HepG2 (cell line): Measurements from ENCODE around the gene C1QTNF5. TPM values are rescaled to one million over a fixed set of nuclear protein-coding genes. Genes with fewer than 3 reads are reported as not detected.

Experiments used
- NKX3-1 ChIP-seq: sonication (generic); formaldehyde crosslinking; IDR thresholded peaks from 2 replicates; pipeline ENCODE4 v1.5.0; 2020; ENCODE audit warnings: missing genetic modification reagents
- RFX5 ChIP-seq: IDR thresholded peaks from 2 replicates; pipeline ENCODE4 v1.6.1; 2011; ENCODE audit warnings: low read depth, low read length, improper control_type of control experiment
- RXRA ChIP-seq: sonication (generic); formaldehyde crosslinking; IDR thresholded peaks from 2 replicates; pipeline ENCODE4 v1.5.1; 2020; ENCODE audit warnings: missing genetic modification reagents
- TARDBP ChIP-seq: sonication (generic); formaldehyde crosslinking; IDR thresholded peaks from 2 replicates; pipeline ENCODE4 v1.8.0; 2022; ENCODE audit warnings: mild to moderate bottlenecking, missing genetic modification reagents
- TBX2 ChIP-seq: sonication (generic); formaldehyde crosslinking; IDR thresholded peaks from 2 replicates; pipeline ENCODE4 v1.5.0; 2020; ENCODE audit warnings: missing genetic modification reagents, mild to moderate bottlenecking, borderline replicate concordance
- ZBTB7B ChIP-seq: sonication (generic); formaldehyde crosslinking; IDR thresholded peaks from 2 replicates; pipeline ENCODE4 v1.4.0; 2020; ENCODE audit warnings: missing genetic modification reagents
- ZFX ChIP-seq: sonication (generic); formaldehyde crosslinking; IDR thresholded peaks from 2 replicates; pipeline ENCODE4 v1.4.0; 2020; ENCODE audit warnings: mild to moderate bottlenecking, low read depth, missing genetic modification reagents, moderate library complexity
- ZNF572 ChIP-seq: sonication (generic); formaldehyde crosslinking; IDR thresholded peaks from 2 replicates; pipeline ENCODE4 v1.5.1; 2020; ENCODE audit warnings: mild to moderate bottlenecking, missing genetic modification reagents
- ZNF776 ChIP-seq: sonication (generic); formaldehyde crosslinking; IDR thresholded peaks from 2 replicates; pipeline ENCODE4 v1.4.0; 2020; ENCODE audit warnings: mild to moderate bottlenecking, missing genetic modification reagents
- polyA plus RNA-seq, 8 experiments: library from polyadenylated mRNA; depleted of rRNA in 3 of 8; stranded (reverse) in 7 of 8; unstranded in 1 of 8; fragments of >200 nt; fragmentation: Illumina TruSeq in 4 of 8; extraction: Trizol in 4 of 8; gene quantifications; 2 replicates each; pipeline versions ENCODE4 v1.2.1 to v1.2.3, GENCODE V29; 2011 to 2016; ENCODE audit warnings: low read depth in 4 of 8, missing spikeins in 1 of 8, mixed read lengths in 1 of 8; ENCODE audit not compliant: insufficient read depth in 1 of 8
- total RNA-seq, 5 experiments: library from RNA; depleted of rRNA; stranded (reverse); fragments of >200 nt; fragmentation: Illumina TruSeq; extraction: Trizol; gene quantifications; 2 replicates each; pipeline ENCODE4 v1.2.3, GENCODE V29; 2016; ENCODE audit warnings: low read depth in 1 of 5
- TF ChIP-seq, protein P1 (sequence below): sonication (generic); formaldehyde crosslinking; IDR thresholded peaks from 2 replicates; pipeline ENCODE4 v1.8.0; 2022; ENCODE audit warnings: missing genetic modification reagents, mild to moderate bottlenecking, moderate library complexity, borderline replicate concordance
- TF ChIP-seq, protein P2 (sequence below): sonication (generic); formaldehyde crosslinking; IDR thresholded peaks from 2 replicates; pipeline ENCODE4 v1.4.0; 2020; ENCODE audit warnings: low read depth, mild to moderate bottlenecking, missing genetic modification reagents
- TF ChIP-seq, protein P3 (sequence below): sonication (generic); formaldehyde crosslinking; IDR thresholded peaks from 2 replicates; pipeline ENCODE4 v1.8.1; 2023; ENCODE audit warnings: mild to moderate bottlenecking, moderate library complexity, missing genetic modification reagents
- TF ChIP-seq, protein P4 (sequence below): sonication (generic); formaldehyde crosslinking; IDR thresholded peaks from 2 replicates; pipeline ENCODE4 v1.5.1; 2020; ENCODE audit warnings: mild to moderate bottlenecking, missing genetic modification reagents, borderline replicate concordance
- TF ChIP-seq, protein P5 (sequence below): sonication (generic); formaldehyde crosslinking; IDR thresholded peaks from 2 replicates; pipeline ENCODE4 v1.4.0; 2020; ENCODE audit warnings: missing genetic modification reagents, mild to moderate bottlenecking, borderline replicate concordance
- TF ChIP-seq, protein P6 (sequence below): sonication (generic); formaldehyde crosslinking; IDR thresholded peaks from 2 replicates; pipeline ENCODE4 v1.5.0; 2020; ENCODE audit warnings: missing genetic modification reagents

C1QTNF5 gene
- total and polyA plus RNA-seq, 2 of the 13 experiments (the other 11 are each of a cell fraction or from before 2014, with no cell fraction given) = 0.86 to 1.2 TPM

DNA sequence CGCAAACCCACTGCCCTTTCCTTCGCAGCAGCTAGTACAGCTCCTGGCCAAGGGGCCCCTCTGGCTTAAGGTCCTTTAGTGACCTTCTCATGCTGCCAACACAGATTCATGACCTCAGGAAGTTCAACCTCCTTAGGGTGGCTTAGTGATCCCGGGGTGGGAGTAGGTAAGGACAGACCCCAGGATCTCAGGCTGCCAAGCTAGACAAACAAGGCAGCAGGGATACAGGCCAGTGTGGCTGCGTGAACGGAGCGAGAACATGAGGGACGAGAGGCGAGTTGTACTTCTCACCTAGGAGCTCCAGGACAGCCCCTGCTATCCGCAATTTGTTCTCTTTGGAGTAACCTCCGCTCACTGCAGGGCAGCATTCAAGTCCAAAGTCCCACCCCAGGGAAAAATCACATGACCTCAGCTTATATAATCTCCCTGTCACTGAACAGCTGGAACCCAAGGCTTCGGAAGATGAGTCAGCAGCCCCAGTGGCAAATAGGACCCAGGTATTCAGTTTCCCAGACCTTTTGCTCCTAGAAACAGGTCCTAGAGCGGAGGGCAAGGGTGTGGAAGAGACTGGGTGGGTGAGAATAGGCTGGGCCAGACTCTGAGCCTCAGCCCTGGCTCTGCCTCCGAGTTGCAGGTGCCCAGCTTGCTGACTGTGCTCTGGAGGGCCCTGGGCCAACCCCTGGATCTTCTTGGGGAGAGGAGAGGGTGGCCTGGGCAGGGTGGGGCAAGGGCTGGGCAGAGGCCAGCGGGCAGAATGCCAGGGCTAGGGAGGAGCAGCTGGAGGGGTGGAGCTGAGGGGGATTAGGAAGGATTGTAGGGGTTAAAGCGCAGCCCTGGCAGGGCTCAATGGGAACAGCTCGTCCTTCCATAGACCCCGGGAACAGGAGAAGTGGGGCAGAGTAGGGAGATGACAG lies 27.7 kb upstream of the C1QTNF5 start (continued):
- no peak for TF ChIP-seq ZNF572 (CRISPR knock-in tag)
- 0 out of 2 replicates have a peak, but pooled peaks have one; percentile 25 for TF ChIP-seq ZNF776 (CRISPR knock-in tag)
- peak; percentile 84 for TF ChIP-seq TARDBP (CRISPR knock-in tag)
- TF ChIP-seq, protein P1, sequence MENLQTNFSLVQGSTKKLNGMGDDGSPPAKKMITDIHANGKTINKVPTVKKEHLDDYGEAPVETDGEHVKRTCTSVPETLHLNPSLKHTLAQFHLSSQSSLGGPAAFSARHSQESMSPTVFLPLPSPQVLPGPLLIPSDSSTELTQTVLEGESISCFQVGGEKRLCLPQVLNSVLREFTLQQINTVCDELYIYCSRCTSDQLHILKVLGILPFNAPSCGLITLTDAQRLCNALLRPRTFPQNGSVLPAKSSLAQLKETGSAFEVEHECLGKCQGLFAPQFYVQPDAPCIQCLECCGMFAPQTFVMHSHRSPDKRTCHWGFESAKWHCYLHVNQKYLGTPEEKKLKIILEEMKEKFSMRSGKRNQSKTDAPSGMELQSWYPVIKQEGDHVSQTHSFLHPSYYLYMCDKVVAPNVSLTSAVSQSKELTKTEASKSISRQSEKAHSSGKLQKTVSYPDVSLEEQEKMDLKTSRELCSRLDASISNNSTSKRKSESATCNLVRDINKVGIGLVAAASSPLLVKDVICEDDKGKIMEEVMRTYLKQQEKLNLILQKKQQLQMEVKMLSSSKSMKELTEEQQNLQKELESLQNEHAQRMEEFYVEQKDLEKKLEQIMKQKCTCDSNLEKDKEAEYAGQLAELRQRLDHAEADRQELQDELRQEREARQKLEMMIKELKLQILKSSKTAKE (CRISPR knock-in tag) = 0 out of 2 replicates have a peak, but pooled peaks have one; percentile 23
- peak; percentile 90 for TF ChIP-seq TBX2 (CRISPR knock-in tag)
- TF ChIP-seq ZFX (CRISPR knock-in tag) = peak; percentile 27; the same call in 1 of the 2 replicates
- TF ChIP-seq, protein P2, sequence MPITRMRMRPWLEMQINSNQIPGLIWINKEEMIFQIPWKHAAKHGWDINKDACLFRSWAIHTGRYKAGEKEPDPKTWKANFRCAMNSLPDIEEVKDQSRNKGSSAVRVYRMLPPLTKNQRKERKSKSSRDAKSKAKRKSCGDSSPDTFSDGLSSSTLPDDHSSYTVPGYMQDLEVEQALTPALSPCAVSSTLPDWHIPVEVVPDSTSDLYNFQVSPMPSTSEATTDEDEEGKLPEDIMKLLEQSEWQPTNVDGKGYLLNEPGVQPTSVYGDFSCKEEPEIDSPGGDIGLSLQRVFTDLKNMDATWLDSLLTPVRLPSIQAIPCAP (CRISPR knock-in tag) = no peak
- no peak for TF ChIP-seq RFX5
- TF ChIP-seq, protein P3, sequence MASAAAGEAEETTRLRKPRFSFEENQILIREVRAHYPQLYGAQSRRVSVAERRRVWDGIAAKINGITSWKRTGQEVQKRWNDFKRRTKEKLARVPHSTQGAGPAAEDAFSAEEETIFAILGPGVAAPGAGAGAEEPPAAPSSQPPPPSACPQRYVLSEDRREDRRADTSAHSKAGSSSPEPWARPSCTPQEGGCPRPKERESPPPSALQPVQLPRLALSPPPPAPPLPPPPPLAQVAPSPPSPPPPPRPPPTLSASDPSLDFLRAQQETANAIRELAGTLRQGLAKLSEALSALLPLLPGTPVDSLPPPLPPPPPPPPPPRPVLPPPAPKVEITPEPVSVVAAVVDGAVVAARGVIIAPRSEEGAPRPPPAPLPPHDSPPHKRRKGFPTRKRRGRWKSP (CRISPR knock-in tag) = no peak
- no peak for TF ChIP-seq NKX3-1 (CRISPR knock-in tag)
- TF ChIP-seq, protein P4, sequence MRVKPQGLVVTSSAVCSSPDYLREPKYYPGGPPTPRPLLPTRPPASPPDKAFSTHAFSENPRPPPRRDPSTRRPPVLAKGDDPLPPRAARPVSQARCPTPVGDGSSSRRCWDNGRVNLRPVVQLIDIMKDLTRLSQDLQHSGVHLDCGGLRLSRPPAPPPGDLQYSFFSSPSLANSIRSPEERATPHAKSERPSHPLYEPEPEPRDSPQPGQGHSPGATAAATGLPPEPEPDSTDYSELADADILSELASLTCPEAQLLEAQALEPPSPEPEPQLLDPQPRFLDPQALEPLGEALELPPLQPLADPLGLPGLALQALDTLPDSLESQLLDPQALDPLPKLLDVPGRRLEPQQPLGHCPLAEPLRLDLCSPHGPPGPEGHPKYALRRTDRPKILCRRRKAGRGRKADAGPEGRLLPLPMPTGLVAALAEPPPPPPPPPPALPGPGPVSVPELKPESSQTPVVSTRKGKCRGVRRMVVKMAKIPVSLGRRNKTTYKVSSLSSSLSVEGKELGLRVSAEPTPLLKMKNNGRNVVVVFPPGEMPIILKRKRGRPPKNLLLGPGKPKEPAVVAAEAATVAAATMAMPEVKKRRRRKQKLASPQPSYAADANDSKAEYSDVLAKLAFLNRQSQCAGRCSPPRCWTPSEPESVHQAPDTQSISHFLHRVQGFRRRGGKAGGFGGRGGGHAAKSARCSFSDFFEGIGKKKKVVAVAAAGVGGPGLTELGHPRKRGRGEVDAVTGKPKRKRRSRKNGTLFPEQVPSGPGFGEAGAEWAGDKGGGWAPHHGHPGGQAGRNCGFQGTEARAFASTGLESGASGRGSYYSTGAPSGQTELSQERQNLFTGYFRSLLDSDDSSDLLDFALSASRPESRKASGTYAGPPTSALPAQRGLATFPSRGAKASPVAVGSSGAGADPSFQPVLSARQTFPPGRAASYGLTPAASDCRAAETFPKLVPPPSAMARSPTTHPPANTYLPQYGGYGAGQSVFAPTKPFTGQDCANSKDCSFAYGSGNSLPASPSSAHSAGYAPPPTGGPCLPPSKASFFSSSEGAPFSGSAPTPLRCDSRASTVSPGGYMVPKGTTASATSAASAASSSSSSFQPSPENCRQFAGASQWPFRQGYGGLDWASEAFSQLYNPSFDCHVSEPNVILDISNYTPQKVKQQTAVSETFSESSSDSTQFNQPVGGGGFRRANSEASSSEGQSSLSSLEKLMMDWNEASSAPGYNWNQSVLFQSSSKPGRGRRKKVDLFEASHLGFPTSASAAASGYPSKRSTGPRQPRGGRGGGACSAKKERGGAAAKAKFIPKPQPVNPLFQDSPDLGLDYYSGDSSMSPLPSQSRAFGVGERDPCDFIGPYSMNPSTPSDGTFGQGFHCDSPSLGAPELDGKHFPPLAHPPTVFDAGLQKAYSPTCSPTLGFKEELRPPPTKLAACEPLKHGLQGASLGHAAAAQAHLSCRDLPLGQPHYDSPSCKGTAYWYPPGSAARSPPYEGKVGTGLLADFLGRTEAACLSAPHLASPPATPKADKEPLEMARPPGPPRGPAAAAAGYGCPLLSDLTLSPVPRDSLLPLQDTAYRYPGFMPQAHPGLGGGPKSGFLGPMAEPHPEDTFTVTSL (CRISPR knock-in tag) = peak; percentile 78; the same call in 1 of the 2 replicates
- TF ChIP-seq ZBTB7B (CRISPR knock-in tag) = peak; percentile 82; the same call in 1 of the 2 replicates
- TF ChIP-seq, protein P5, sequence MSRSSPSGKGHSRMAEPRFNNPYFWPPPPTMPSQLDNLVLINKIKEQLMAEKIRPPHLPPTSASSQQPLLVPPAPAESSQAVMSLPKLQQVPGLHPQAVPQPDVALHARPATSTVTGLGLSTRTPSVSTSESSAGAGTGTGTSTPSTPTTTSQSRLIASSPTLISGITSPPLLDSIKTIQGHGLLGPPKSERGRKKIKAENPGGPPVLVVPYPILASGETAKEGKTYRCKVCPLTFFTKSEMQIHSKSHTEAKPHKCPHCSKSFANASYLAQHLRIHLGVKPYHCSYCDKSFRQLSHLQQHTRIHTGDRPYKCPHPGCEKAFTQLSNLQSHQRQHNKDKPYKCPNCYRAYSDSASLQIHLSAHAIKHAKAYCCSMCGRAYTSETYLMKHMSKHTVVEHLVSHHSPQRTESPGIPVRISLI (CRISPR knock-in tag) = no peak
- TF ChIP-seq, protein P6, sequence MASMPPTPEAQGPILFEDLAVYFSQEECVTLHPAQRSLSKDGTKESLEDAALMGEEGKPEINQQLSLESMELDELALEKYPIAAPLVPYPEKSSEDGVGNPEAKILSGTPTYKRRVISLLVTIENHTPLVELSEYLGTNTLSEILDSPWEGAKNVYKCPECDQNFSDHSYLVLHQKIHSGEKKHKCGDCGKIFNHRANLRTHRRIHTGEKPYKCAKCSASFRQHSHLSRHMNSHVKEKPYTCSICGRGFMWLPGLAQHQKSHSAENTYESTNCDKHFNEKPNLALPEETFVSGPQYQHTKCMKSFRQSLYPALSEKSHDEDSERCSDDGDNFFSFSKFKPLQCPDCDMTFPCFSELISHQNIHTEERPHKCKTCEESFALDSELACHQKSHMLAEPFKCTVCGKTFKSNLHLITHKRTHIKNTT (CRISPR knock-in tag) = no peak
- TF ChIP-seq RXRA (CRISPR knock-in tag) = peak; percentile 87
